Stomach (tissue), 4 donors: ENCODE data around the gene NPBWR2.

Experiments used
- POLR2A ChIP-seq, 4 donors: fragments of 450-650 bp; IDR thresholded peaks; one replicate each; pipeline ENCODE4 v1.6.1; 2016; ENCODE audit warnings: antibody characterized with exemption in 4 of 4, control low read depth in 2 of 4, mild to moderate bottlenecking in 1 of 4, moderate library complexity in 1 of 4
- POLR2AphosphoS5 ChIP-seq, 3 donors: sonication (generic); formaldehyde crosslinking; IDR thresholded peaks; one replicate each; pipeline ENCODE4 v1.6.1; 2016; ENCODE audit warnings: antibody characterized with exemption in 3 of 3
- TF ChIP-seq, protein P1 (sequence below), 7 experiments: fragments of 450-650 bp in 4 of 7; fragments of 200-600 bp in 3 of 7; sonication (generic) in 3 of 7; IDR thresholded peaks; one replicate each; pipeline ENCODE4 v1.5.1; 2016 to 2019; ENCODE audit warnings: antibody characterized with exemption in 7 of 7, control low read depth in 2 of 7, mild to moderate bottlenecking in 1 of 7

DNA sequence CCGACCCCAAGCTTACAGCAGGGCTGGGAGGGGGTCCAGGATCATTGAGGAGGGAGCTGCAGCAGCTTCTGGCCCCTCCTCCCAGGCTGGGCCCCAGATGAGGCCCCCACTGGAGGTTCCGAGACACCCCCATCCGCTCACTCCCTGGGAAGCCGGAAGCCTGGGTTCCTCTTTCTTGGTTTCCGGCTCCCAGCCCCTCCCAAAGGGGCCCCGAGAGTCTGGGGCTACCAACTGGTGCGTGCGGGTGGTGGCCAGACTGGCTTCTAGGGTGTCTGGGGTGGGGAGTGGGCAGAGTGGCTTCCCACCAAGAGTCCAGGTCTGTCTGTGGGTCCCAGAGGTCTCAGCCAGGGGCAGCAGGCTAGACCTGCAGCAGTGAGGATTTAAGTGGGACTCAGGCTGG lies 30.3 kb downstream of the NPBWR2 start:
- TF ChIP-seq POLR2A (IDR thresholded peaks at IDR 0.05) (no peak), POLR2AphosphoS5 (IDR thresholded peaks at IDR 0.05) (no peak)
- TF ChIP-seq, protein P1, sequence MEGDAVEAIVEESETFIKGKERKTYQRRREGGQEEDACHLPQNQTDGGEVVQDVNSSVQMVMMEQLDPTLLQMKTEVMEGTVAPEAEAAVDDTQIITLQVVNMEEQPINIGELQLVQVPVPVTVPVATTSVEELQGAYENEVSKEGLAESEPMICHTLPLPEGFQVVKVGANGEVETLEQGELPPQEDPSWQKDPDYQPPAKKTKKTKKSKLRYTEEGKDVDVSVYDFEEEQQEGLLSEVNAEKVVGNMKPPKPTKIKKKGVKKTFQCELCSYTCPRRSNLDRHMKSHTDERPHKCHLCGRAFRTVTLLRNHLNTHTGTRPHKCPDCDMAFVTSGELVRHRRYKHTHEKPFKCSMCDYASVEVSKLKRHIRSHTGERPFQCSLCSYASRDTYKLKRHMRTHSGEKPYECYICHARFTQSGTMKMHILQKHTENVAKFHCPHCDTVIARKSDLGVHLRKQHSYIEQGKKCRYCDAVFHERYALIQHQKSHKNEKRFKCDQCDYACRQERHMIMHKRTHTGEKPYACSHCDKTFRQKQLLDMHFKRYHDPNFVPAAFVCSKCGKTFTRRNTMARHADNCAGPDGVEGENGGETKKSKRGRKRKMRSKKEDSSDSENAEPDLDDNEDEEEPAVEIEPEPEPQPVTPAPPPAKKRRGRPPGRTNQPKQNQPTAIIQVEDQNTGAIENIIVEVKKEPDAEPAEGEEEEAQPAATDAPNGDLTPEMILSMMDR (IDR thresholded peaks at IDR 0.05), result no peak
